ENCODE data around the gene ARMC3. TPM values are rescaled to one million over a fixed set of nuclear protein-coding genes. Genes with fewer than 3 reads are reported as not detected.

The ARMC3 gene
- total and polyA plus RNA-seq, 9 of the 15 experiments (the other 6 are each of a cell fraction or from before 2014, with no cell fraction given), result 0.33 to 1.1 (median 0.62) TPM

DNA sequence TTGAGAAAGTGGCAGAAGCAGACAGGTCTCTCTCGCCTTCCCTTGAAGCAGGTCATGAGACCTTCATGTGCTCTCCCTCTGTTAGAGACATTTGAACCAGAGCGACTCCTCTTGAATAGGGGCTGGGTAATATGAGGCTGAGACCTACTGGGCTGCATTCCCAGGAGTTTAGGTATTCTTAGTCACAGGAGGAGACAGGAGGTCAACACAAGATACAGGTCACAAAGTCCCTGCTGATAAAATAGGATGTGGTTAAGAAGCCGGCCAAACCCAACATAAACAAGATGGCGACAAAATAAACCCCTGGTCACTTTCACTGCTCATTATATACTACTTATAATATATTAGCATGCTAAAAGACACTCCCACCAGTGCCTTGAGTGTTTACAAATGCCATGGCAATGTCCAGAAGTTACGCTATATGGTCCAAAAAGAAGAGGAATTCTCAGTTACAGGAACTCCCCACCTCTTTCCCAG, 124.0 kb downstream of the ARMC3 start (continued):
- TF ChIP-seq TCF3 (CRISPR knock-in tag; IDR thresholded peaks at IDR 0.05) (peak; percentile 53), SIRT6 (IDR thresholded peaks at IDR 0.05; ENCODE audit: low read depth, low read length) (no peak), NONO (IDR thresholded peaks at IDR 0.05; ENCODE audit: low read depth in 2 of 2, low read length in 1 of 2) (no peak), NR2C1 (IDR thresholded peaks at IDR 0.05) (no peak), NR2C1 (tag; IDR thresholded peaks at IDR 0.05) (peak; percentile 47), ZNF507 (tag; conservative IDR thresholded peaks at IDR 0.05) (no peak), ZKSCAN1 (IDR thresholded peaks at IDR 0.05; ENCODE audit: low read depth, low read length) (no peak), GMEB1 (CRISPR knock-in tag; IDR thresholded peaks at IDR 0.05) (no peak), EHMT2 (IDR thresholded peaks at IDR 0.05) (peak; percentile 46), RBM15 (IDR thresholded peaks at IDR 0.05; ENCODE audit: insufficient read depth, low read length) (no peak), ZBTB8A (IDR thresholded peaks at IDR 0.05; ENCODE audit: partially characterized antibody) (no peak), POU5F1 (IDR thresholded peaks at IDR 0.05; ENCODE audit: borderline replicate concordance, low read depth, low read length, partially characterized antibody) (no peak)
- TF ChIP-seq, protein P1, sequence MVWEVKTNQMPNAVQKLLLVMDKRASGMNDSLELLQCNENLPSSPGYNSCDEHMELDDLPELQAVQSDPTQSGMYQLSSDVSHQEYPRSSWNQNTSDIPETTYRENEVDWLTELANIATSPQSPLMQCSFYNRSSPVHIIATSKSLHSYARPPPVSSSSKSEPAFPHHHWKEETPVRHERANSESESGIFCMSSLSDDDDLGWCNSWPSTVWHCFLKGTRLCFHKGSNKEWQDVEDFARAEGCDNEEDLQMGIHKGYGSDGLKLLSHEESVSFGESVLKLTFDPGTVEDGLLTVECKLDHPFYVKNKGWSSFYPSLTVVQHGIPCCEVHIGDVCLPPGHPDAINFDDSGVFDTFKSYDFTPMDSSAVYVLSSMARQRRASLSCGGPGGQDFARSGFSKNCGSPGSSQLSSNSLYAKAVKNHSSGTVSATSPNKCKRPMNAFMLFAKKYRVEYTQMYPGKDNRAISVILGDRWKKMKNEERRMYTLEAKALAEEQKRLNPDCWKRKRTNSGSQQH (CRISPR knock-in tag; IDR thresholded peaks at IDR 0.05), result no peak
- TF ChIP-seq, protein P2, sequence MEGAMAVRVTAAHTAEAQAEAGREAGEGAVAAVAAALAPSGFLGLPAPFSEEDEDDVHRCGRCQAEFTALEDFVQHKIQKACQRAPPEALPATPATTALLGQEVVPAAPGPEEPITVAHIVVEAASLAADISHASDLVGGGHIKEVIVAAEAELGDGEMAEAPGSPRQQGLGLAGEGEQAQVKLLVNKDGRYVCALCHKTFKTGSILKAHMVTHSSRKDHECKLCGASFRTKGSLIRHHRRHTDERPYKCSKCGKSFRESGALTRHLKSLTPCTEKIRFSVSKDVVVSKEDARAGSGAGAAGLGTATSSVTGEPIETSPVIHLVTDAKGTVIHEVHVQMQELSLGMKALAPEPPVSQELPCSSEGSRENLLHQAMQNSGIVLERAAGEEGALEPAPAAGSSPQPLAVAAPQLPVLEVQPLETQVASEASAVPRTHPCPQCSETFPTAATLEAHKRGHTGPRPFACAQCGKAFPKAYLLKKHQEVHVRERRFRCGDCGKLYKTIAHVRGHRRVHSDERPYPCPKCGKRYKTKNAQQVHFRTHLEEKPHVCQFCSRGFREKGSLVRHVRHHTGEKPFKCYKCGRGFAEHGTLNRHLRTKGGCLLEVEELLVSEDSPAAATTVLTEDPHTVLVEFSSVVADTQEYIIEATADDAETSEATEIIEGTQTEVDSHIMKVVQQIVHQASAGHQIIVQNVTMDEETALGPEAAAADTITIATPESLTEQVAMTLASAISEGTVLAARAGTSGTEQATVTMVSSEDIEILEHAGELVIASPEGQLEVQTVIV (CRISPR knock-in tag; IDR thresholded peaks at IDR 0.05; ENCODE audit: borderline replicate concordance), result no peak
- TF ChIP-seq, protein P3, sequence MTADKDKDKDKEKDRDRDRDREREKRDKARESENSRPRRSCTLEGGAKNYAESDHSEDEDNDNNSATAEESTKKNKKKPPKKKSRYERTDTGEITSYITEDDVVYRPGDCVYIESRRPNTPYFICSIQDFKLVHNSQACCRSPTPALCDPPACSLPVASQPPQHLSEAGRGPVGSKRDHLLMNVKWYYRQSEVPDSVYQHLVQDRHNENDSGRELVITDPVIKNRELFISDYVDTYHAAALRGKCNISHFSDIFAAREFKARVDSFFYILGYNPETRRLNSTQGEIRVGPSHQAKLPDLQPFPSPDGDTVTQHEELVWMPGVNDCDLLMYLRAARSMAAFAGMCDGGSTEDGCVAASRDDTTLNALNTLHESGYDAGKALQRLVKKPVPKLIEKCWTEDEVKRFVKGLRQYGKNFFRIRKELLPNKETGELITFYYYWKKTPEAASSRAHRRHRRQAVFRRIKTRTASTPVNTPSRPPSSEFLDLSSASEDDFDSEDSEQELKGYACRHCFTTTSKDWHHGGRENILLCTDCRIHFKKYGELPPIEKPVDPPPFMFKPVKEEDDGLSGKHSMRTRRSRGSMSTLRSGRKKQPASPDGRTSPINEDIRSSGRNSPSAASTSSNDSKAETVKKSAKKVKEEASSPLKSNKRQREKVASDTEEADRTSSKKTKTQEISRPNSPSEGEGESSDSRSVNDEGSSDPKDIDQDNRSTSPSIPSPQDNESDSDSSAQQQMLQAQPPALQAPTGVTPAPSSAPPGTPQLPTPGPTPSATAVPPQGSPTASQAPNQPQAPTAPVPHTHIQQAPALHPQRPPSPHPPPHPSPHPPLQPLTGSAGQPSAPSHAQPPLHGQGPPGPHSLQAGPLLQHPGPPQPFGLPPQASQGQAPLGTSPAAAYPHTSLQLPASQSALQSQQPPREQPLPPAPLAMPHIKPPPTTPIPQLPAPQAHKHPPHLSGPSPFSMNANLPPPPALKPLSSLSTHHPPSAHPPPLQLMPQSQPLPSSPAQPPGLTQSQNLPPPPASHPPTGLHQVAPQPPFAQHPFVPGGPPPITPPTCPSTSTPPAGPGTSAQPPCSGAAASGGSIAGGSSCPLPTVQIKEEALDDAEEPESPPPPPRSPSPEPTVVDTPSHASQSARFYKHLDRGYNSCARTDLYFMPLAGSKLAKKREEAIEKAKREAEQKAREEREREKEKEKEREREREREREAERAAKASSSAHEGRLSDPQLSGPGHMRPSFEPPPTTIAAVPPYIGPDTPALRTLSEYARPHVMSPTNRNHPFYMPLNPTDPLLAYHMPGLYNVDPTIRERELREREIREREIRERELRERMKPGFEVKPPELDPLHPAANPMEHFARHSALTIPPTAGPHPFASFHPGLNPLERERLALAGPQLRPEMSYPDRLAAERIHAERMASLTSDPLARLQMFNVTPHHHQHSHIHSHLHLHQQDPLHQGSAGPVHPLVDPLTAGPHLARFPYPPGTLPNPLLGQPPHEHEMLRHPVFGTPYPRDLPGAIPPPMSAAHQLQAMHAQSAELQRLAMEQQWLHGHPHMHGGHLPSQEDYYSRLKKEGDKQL (CRISPR knock-in tag; IDR thresholded peaks at IDR 0.05; ENCODE audit: borderline replicate concordance), result no peak

All from K562 (cell line).